Liver (tissue), 9 donors: Measurements from ENCODE around the gene BRAF. TPM values are rescaled to one million over a fixed set of nuclear protein-coding genes. Genes with fewer than 3 reads are reported as not detected.

Source experiments
- DNase-seq: peaks from one replicate; pipeline ENCODE4 v3.0.0-alpha.2; 2017; ENCODE audit warnings: low spot score
- H3K27ac ChIP-seq, 2 donors: one replicate each; pipeline ENCODE4 v1.7.0; 2013; ENCODE audit warnings: inconsistent platforms in 2 of 2, low read length in 2 of 2, control low read depth in 1 of 2, low read depth in 1 of 2, mild to moderate bottlenecking in 1 of 2
- H3K27me3 ChIP-seq, 4 donors: one replicate each; pipeline versions ENCODE4 v1.6.1 to v1.7.0; 2013; ENCODE audit warnings: low read length in 3 of 4, inconsistent platforms in 1 of 4, mild to moderate bottlenecking in 1 of 4, moderate library complexity in 1 of 4; ENCODE audit not compliant: control insufficient read depth in 4 of 4, insufficient read depth in 4 of 4
- H3K36me3 ChIP-seq, 4 donors: one replicate each; pipeline versions ENCODE4 v1.6.1 to v1.7.0; 2013; ENCODE audit warnings: low read length in 3 of 4, mild to moderate bottlenecking in 3 of 4, low read depth in 1 of 4, moderate library complexity in 1 of 4; ENCODE audit not compliant: control insufficient read depth in 4 of 4, insufficient read depth in 3 of 4
- H3K4me1 ChIP-seq, 4 donors: one replicate each; pipeline versions ENCODE4 v1.6.1 to v1.7.0; 2013; ENCODE audit warnings: low read length in 3 of 4, mild to moderate bottlenecking in 3 of 4, moderate library complexity in 1 of 4; ENCODE audit not compliant: control insufficient read depth in 4 of 4, insufficient read depth in 4 of 4
- H3K4me3 ChIP-seq, 3 donors: one replicate each; pipeline versions ENCODE4 v1.6.1 to v1.7.0; 2013; ENCODE audit warnings: low read length in 3 of 3, control low read depth in 1 of 3, low read depth in 1 of 3, mild to moderate bottlenecking in 1 of 3
- H3K9ac ChIP-seq, 2 donors: one replicate each; pipeline ENCODE4 v1.7.0; 2013; ENCODE audit warnings: low read length in 2 of 2, mild to moderate bottlenecking in 2 of 2, moderate library complexity in 2 of 2, control low read depth in 1 of 2, low read depth in 1 of 2
- H3K9me3 ChIP-seq, 4 donors: one replicate each; pipeline versions ENCODE4 v1.6.1 to v1.7.0; 2013; ENCODE audit warnings: low read length in 3 of 4; ENCODE audit not compliant: control insufficient read depth in 4 of 4
- EGR1 ChIP-seq, 2 donors: IDR thresholded peaks; 2 replicates each; pipeline ENCODE4 v1.6.1; 2016 to 2018; ENCODE audit warnings: antibody characterized with exemption in 2 of 2, low read depth in 2 of 2
- FOXA2 ChIP-seq: IDR thresholded peaks from 2 replicates; pipeline ENCODE4 v1.6.1; 2016; ENCODE audit warnings: antibody characterized with exemption
- GABPA ChIP-seq, 2 donors: IDR thresholded peaks in 1 of 2; conservative IDR thresholded peaks in 1 of 2; 2 replicates each; pipeline ENCODE4 v1.6.1; 2016; ENCODE audit warnings: antibody characterized with exemption in 2 of 2, mild to moderate bottlenecking in 1 of 2, moderate library complexity in 1 of 2
- HNF4A ChIP-seq, 2 donors: conservative IDR thresholded peaks; 2 replicates each; pipeline ENCODE4 v1.6.1; 2016; ENCODE audit warnings: antibody characterized with exemption in 2 of 2, mild to moderate bottlenecking in 2 of 2
- HNF4G ChIP-seq: IDR thresholded peaks from 2 replicates; pipeline ENCODE4 v1.6.1; 2016; ENCODE audit warnings: antibody characterized with exemption
- NR2F2 ChIP-seq: IDR thresholded peaks from 2 replicates; pipeline ENCODE4 v1.6.1; 2016; ENCODE audit warnings: antibody characterized with exemption
- RAD21 ChIP-seq, 2 donors: IDR thresholded peaks; 2 replicates each; pipeline ENCODE4 v1.6.1; 2016; ENCODE audit warnings: antibody characterized with exemption in 2 of 2, mild to moderate bottlenecking in 2 of 2
- RXRA ChIP-seq, 2 donors: IDR thresholded peaks; 2 replicates each; pipeline ENCODE4 v1.6.1; 2017 to 2018; ENCODE audit warnings: antibody characterized with exemption in 2 of 2, mild to moderate bottlenecking in 1 of 2
- SP1 ChIP-seq: IDR thresholded peaks from 2 replicates; pipeline ENCODE4 v1.6.1; 2018; ENCODE audit warnings: antibody characterized with exemption, mild to moderate bottlenecking
- TAF1 ChIP-seq: conservative IDR thresholded peaks from 2 replicates; pipeline ENCODE4 v1.6.1; 2016; ENCODE audit warnings: antibody characterized with exemption, mild to moderate bottlenecking
- WGBS: extraction: QIAGEN DNeasy Blood & Tissue Kit; methylation state at CpG from one replicate; pipeline ENCODE4 v1.1.7; 2013; 5-methylcytosine and 5-hydroxymethylcytosine counted together
- polyA plus RNA-seq, 2 donors: library from polyadenylated mRNA; stranded (reverse) in 1 of 2; unstranded in 1 of 2; fragments of 200-250 nt in 1 of 2; fragments of >200 nt in 1 of 2; fragmentation: Nextera tagmentation in 1 of 2; extraction: Ambion mirVana in 1 of 2; gene quantifications; one replicate each; pipeline versions ENCODE4 v1.2.1 to v1.2.3, GENCODE V29; 2013 to 2015
- total RNA-seq, 2 donors: library from RNA; depleted of rRNA; stranded (reverse); fragments of >200 nt; gene quantifications; one replicate each; pipeline ENCODE4 v1.2.3, GENCODE V29; 2014
- TF ChIP-seq, protein P1 (sequence below): IDR thresholded peaks from 2 replicates; pipeline ENCODE4 v1.6.1; 2016; ENCODE audit warnings: antibody characterized with exemption
- TF ChIP-seq, protein P2 (sequence below): IDR thresholded peaks from 2 replicates; pipeline ENCODE4 v1.6.1; 2016; ENCODE audit warnings: antibody characterized with exemption
- TF ChIP-seq, protein P3 (sequence below): fragments of 150-350 bp; IDR thresholded peaks from 2 replicates; pipeline ENCODE4 v1.5.1; 2017; ENCODE audit warnings: improper control_type of control experiment, low read depth, low read length; ENCODE audit not compliant: missing input control
- donor health status: healthy.
- donor health status: healthy.
- donor health status: healthy.
- donor health status: healthy.
- donor health status: healthy.

BRAF gene
- total and polyA plus RNA-seq, 4 donors, result 2.6 to 21.9 (median 14.0) TPM

DNA sequence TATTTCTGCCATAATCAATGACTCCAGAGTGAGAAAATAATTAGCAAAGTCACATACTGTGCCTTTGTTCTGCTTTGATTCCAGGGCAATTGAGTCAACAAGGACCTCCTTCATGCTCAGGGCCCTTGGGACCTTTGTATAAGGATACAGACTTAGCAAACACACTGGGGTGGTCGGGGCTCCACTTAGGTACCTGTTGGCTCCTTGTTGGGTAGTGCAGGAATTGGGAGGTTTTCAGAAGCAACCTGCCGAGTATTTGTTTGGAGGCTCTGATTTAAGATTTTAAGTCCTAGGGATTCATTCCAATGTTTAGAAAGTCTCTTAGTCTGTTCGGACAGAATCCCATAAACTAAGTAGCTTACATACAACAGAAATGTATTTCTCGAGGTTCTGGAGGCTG, 249.0 kb downstream of the BRAF start (continued):
- TF ChIP-seq, protein P1, sequence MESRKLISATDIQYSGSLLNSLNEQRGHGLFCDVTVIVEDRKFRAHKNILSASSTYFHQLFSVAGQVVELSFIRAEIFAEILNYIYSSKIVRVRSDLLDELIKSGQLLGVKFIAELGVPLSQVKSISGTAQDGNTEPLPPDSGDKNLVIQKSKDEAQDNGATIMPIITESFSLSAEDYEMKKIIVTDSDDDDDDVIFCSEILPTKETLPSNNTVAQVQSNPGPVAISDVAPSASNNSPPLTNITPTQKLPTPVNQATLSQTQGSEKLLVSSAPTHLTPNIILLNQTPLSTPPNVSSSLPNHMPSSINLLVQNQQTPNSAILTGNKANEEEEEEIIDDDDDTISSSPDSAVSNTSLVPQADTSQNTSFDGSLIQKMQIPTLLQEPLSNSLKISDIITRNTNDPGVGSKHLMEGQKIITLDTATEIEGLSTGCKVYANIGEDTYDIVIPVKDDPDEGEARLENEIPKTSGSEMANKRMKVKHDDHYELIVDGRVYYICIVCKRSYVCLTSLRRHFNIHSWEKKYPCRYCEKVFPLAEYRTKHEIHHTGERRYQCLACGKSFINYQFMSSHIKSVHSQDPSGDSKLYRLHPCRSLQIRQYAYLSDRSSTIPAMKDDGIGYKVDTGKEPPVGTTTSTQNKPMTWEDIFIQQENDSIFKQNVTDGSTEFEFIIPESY, result no peak
- TF ChIP-seq EGR1 (IDR thresholded peaks at IDR 0.05; ENCODE audit: low read depth in 2 of 2), result no peak
- TF ChIP-seq, protein P2, sequence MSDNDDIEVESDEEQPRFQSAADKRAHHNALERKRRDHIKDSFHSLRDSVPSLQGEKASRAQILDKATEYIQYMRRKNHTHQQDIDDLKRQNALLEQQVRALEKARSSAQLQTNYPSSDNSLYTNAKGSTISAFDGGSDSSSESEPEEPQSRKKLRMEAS, result no peak

DNA sequence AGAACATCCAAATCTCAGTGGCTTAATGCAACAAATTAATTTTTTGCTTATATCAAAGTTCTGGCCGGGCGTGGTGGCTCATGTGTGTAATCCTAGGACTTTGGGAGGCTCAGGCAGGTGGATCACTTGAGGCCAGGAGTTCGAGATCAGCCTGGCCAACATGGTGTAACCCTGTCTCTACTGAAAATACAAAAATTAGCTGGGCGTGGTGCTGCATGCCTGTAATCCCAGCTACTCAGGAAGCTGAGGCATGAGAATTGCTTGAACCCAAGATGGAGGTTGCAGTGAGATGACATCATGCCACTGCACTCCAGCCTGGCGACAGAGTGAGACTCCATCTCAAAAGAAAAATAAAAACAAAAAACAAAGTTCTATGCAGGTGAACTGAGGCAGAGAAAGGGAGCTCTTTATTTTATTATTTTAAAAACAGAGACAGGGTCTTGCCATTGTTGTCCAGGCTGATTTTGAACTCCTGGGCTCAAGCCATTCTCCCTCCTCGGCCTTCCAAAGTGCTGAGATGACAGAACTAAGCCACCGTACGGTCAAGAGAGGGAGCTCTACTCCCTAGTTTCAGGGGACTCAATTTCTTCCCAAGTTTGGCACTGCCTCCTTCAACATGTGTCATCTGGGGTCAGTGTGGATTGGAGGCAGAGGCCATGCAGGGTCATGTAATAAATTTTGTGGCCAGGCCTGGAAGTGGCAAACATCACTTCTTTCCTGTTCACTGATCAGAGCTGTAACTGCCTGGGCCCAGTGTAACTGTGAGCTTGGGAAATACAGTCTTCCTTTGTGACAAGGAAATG, 249.6 kb downstream of the BRAF start:
- no peak overlapping the region for H3K4me3 ChIP-seq
- no peaks in the 10 kb centered on the region for H3K27me3 ChIP-seq
- H3K27ac ChIP-seq, result no peak overlapping the region
- H3K4me1 ChIP-seq, result peaks cover 2 to 21% (median 13%) of the 10 kb centered on the region in 4 donors
- H3K36me3 ChIP-seq, result peaks cover 0 to 5% (median 4%) of the 10 kb centered on the region in 4 donors
- 59% methylated on average over 8 of the region's 8 CpGs for WGBS
- TF ChIP-seq SP1 (peak; percentile 21), RXRA (IDR thresholded peaks at IDR 0.05) (peak; percentile 70 to 93), RAD21 (IDR thresholded peaks at IDR 0.05) (peak; percentile 72 to 82), HNF4A (conservative IDR thresholded peaks at IDR 0.05) (peak in 1 of 2 donors; percentile 24), FOXA2 (no peak), HNF4G (no peak), GABPA (IDR thresholded peaks at IDR 0.05 in 1 of 2, conservative IDR thresholded peaks at IDR 0.05 in 1 of 2) (no peak), TAF1 (no peak), NR2F2 (peak; percentile 83)
- TF ChIP-seq, protein P1, result no peak
- TF ChIP-seq, protein P2, result no peak
- TF ChIP-seq, protein P3, sequence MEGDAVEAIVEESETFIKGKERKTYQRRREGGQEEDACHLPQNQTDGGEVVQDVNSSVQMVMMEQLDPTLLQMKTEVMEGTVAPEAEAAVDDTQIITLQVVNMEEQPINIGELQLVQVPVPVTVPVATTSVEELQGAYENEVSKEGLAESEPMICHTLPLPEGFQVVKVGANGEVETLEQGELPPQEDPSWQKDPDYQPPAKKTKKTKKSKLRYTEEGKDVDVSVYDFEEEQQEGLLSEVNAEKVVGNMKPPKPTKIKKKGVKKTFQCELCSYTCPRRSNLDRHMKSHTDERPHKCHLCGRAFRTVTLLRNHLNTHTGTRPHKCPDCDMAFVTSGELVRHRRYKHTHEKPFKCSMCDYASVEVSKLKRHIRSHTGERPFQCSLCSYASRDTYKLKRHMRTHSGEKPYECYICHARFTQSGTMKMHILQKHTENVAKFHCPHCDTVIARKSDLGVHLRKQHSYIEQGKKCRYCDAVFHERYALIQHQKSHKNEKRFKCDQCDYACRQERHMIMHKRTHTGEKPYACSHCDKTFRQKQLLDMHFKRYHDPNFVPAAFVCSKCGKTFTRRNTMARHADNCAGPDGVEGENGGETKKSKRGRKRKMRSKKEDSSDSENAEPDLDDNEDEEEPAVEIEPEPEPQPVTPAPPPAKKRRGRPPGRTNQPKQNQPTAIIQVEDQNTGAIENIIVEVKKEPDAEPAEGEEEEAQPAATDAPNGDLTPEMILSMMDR, result peak; percentile 40
- H3K9me3 ChIP-seq, result no peaks in the 10 kb centered on the region
- H3K9ac ChIP-seq, result no peak overlapping the region
- no peak for DNase-seq
